Measurements from ENCODE around the gene KRT2. TPM values are rescaled to one million over a fixed set of nuclear protein-coding genes. Genes with fewer than 3 reads are reported as not detected.

The KRT2 gene
- total and polyA plus RNA-seq, 4 donors: not detected

DNA sequence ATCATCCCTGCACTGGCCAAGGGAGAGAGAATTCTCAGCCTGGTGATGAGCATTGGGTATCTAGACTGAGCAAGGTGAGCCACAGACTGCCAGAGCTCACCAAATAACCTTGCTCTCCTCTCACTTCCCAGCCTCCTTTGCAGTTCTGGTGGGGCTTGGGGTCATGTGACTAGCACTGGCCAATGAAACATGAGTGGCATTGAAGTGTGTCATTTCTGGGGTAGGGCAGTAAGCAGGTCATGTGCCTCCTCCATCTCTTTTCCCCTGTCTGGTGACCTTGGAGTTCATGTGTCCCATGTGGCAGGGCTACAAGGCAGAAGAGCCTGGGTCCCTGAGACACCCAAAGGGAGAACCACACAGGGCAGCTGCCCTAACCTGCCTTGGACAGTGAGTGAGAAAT is 47.2 kb downstream of the KRT2 start:
- peaks cover 0 to 7% (median 3%) of the 10 kb centered on the region in 4 donors for H3K27me3 ChIP-seq (ENCODE audit: control insufficient read depth in 4 of 4, insufficient read depth in 4 of 4, low read length in 3 of 4)

DNA sequence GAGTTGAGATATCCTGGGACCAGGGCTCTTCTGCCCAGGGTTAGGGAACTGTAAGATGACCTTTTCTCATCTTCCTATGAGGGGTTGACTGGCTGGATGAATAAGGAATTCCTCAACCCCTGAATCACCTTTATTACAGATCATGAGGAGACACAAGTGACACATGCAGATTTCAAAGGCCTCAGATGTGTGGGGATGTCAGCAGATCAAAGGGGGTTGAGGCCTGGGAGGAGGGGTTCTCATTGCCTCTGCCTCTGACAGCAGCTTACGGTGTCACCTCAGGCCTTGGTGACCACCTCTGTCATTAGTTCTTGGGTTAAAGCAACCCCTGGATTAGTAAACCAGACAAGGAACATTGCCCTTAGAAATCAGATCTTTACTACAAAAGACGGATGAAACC is 48.7 kb downstream of the KRT2 start:
- Histone ChIP-seq H3K4me1 (ENCODE audit: control insufficient read depth in 4 of 4, insufficient read depth in 4 of 4, low read length in 3 of 4) (no peaks in the 10 kb centered on the region), H3K9me3 (ENCODE audit: control insufficient read depth in 4 of 4, low read length in 3 of 4) (no peaks in the 10 kb centered on the region), H3K27ac (ENCODE audit: low read depth in 1 of 2, low read length in 2 of 2) (no peak overlapping the region), H3K36me3 (ENCODE audit: control insufficient read depth in 4 of 4, insufficient read depth in 3 of 4, low read depth in 1 of 4, low read length in 3 of 4) (no peaks in the 10 kb centered on the region), H3K4me3 (ENCODE audit: low read depth in 1 of 3, low read length in 3 of 3) (no peak overlapping the region), H3K27me3 (ENCODE audit: control insufficient read depth in 4 of 4, insufficient read depth in 4 of 4, low read length in 3 of 4) (peaks cover 0 to 7% (median 3%) of the 10 kb centered on the region in 4 donors), H3K9ac (ENCODE audit: low read depth in 1 of 2, low read length in 2 of 2) (no peak overlapping the region)
- TF ChIP-seq CTCF (IDR thresholded peaks at IDR 0.05; ENCODE audit: low read depth, low read length, missing input control) (no peak), NR2F2 (IDR thresholded peaks at IDR 0.05) (no peak), RAD21 (IDR thresholded peaks at IDR 0.05) (no peak)
- TF ChIP-seq, protein P1, sequence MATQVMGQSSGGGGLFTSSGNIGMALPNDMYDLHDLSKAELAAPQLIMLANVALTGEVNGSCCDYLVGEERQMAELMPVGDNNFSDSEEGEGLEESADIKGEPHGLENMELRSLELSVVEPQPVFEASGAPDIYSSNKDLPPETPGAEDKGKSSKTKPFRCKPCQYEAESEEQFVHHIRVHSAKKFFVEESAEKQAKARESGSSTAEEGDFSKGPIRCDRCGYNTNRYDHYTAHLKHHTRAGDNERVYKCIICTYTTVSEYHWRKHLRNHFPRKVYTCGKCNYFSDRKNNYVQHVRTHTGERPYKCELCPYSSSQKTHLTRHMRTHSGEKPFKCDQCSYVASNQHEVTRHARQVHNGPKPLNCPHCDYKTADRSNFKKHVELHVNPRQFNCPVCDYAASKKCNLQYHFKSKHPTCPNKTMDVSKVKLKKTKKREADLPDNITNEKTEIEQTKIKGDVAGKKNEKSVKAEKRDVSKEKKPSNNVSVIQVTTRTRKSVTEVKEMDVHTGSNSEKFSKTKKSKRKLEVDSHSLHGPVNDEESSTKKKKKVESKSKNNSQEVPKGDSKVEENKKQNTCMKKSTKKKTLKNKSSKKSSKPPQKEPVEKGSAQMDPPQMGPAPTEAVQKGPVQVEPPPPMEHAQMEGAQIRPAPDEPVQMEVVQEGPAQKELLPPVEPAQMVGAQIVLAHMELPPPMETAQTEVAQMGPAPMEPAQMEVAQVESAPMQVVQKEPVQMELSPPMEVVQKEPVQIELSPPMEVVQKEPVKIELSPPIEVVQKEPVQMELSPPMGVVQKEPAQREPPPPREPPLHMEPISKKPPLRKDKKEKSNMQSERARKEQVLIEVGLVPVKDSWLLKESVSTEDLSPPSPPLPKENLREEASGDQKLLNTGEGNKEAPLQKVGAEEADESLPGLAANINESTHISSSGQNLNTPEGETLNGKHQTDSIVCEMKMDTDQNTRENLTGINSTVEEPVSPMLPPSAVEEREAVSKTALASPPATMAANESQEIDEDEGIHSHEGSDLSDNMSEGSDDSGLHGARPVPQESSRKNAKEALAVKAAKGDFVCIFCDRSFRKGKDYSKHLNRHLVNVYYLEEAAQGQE (IDR thresholded peaks at IDR 0.05): no peak
- WGBS: 93% methylated on average over 2 of the region's 2 CpGs
- DNase-seq (ENCODE audit: low spot score): no peak

More for the DNA sequence above, 47.2 kb downstream of the KRT2 start:
- Histone ChIP-seq H3K9me3 (ENCODE audit: control insufficient read depth in 4 of 4, low read length in 3 of 4) (no peaks in the 10 kb centered on the region), H3K4me1 (ENCODE audit: control insufficient read depth in 4 of 4, insufficient read depth in 4 of 4, low read length in 3 of 4) (no peaks in the 10 kb centered on the region), H3K9ac (ENCODE audit: low read depth in 1 of 2, low read length in 2 of 2) (no peak overlapping the region), H3K4me3 (ENCODE audit: low read depth in 1 of 3, low read length in 3 of 3) (no peak overlapping the region), H3K36me3 (ENCODE audit: control insufficient read depth in 4 of 4, insufficient read depth in 3 of 4, low read depth in 1 of 4, low read length in 3 of 4) (no peaks in the 10 kb centered on the region), H3K27ac (ENCODE audit: low read depth in 1 of 2, low read length in 2 of 2) (no peak overlapping the region)
- DNase-seq (ENCODE audit: low spot score): no peak
- TF ChIP-seq YY1 (IDR thresholded peaks at IDR 0.05): no peak
- no peak for TF ChIP-seq CTCF (IDR thresholded peaks at IDR 0.05; ENCODE audit: low read depth, low read length, missing input control)
- no peak for TF ChIP-seq HNF4A (conservative IDR thresholded peaks at IDR 0.05)

GRCh38 chr12:52602552-52602951 is 49.5 kb downstream of the KRT2 start:
- Histone ChIP-seq H3K27me3 (ENCODE audit: control insufficient read depth in 4 of 4, insufficient read depth in 4 of 4, low read length in 3 of 4) (peaks cover 0 to 7% (median 3%) of the 10 kb centered on the region in 4 donors), H3K4me1 (ENCODE audit: control insufficient read depth in 4 of 4, insufficient read depth in 4 of 4, low read length in 3 of 4) (no peaks in the 10 kb centered on the region), H3K9me3 (ENCODE audit: control insufficient read depth in 4 of 4, low read length in 3 of 4) (no peaks in the 10 kb centered on the region), H3K9ac (ENCODE audit: low read depth in 1 of 2, low read length in 2 of 2) (no peak overlapping the region), H3K27ac (ENCODE audit: low read depth in 1 of 2, low read length in 2 of 2) (no peak overlapping the region), H3K36me3 (ENCODE audit: control insufficient read depth in 4 of 4, insufficient read depth in 3 of 4, low read depth in 1 of 4, low read length in 3 of 4) (no peaks in the 10 kb centered on the region), H3K4me3 (ENCODE audit: low read depth in 1 of 3, low read length in 3 of 3) (no peak overlapping the region)
- 87% methylated on average over 5 of the region's 5 CpGs for WGBS
- DNase-seq (ENCODE audit: low spot score): no peak
- TF ChIP-seq FOXA1 (IDR thresholded peaks at IDR 0.05): no peak
- TF ChIP-seq TAF1 (conservative IDR thresholded peaks at IDR 0.05): no peak
- TF ChIP-seq, protein P2, sequence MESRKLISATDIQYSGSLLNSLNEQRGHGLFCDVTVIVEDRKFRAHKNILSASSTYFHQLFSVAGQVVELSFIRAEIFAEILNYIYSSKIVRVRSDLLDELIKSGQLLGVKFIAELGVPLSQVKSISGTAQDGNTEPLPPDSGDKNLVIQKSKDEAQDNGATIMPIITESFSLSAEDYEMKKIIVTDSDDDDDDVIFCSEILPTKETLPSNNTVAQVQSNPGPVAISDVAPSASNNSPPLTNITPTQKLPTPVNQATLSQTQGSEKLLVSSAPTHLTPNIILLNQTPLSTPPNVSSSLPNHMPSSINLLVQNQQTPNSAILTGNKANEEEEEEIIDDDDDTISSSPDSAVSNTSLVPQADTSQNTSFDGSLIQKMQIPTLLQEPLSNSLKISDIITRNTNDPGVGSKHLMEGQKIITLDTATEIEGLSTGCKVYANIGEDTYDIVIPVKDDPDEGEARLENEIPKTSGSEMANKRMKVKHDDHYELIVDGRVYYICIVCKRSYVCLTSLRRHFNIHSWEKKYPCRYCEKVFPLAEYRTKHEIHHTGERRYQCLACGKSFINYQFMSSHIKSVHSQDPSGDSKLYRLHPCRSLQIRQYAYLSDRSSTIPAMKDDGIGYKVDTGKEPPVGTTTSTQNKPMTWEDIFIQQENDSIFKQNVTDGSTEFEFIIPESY (IDR thresholded peaks at IDR 0.05): no peak
- no peak for TF ChIP-seq MAX (IDR thresholded peaks at IDR 0.05)
- TF ChIP-seq, protein P1 (IDR thresholded peaks at IDR 0.05): no peak
- no peak for TF ChIP-seq YY1 (IDR thresholded peaks at IDR 0.05)
- no peak for TF ChIP-seq NR2F2 (IDR thresholded peaks at IDR 0.05)
- no peak for TF ChIP-seq HNF4A (conservative IDR thresholded peaks at IDR 0.05)
- TF ChIP-seq GABPA (IDR thresholded peaks at IDR 0.05 in 1 of 2, conservative IDR thresholded peaks at IDR 0.05 in 1 of 2): no peak

All from liver (tissue), 9 donors.